CD4-positive, alpha-beta T cell treated with Interleukin-15 for 4 hours (primary cell): Measurements from ENCODE around the gene SYNE1.

ENCODE experiments used
- DNase-seq: peaks from one replicate; pipeline ENCODE4 v3.0.0-alpha.2; 2020; ENCODE audit warnings: low spot score

Gene SYNE1

DNA sequence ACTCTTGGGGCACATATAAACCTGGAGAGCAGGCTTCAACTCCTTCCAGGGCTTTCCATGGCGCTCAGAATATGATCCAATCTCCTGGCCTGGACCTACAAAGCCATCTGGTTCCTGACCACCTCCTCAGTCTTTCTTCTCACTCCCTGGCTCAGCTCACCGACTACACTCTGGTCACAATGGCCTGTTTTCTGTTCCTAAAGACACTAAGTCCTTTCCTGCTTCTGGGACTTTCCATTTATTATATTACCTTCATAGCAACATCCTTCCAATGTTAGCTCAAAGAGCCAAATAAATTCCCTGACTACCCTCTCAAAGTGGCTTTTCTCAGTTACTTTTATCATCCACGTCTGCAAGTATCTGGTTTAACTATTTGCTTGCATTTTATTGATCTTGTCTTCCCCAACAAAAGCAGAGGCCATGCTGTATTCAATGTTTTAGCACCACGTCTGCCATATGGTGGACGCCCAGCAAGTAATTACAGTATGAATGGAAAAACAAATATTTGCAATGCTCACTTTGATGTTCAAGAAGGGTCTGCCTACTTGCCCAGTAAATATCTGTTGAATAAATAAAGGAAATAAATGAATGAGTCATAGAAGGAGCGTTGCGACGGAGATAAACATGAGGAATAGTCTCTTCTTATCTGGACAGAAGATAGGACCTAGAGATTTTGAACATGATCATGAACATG lies 501.3 kb downstream of the SYNE1 start:
- DNase-seq: no peak

- DNase-seq: no peak
Measured at GRCh38 chr6:152130441-152130840, 506.7 kb downstream of the SYNE1 start.

DNA sequence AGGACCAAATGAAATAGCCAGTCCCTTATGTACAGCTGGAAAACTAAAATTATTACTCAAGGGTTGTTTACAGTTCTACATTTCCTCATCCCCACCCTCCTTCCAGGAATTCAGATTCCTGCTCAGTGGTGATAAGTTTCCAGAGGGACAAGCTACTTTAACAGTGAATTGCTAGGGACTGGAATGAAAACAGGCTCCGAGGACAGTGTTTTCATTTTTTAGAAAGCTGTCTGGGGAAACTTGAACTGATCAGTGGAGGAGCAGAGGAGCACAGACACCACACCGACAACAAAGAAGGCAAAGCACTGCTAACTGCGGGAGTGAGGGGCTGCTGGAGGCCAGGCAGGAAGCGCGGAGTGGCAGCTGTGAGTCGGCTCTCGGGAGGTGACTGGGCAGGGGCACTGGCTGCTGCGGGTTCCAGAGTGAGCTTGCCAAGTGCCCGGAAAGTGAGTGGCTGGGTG lies 507.4 kb downstream of the SYNE1 start:
- no peak for DNase-seq

DNA sequence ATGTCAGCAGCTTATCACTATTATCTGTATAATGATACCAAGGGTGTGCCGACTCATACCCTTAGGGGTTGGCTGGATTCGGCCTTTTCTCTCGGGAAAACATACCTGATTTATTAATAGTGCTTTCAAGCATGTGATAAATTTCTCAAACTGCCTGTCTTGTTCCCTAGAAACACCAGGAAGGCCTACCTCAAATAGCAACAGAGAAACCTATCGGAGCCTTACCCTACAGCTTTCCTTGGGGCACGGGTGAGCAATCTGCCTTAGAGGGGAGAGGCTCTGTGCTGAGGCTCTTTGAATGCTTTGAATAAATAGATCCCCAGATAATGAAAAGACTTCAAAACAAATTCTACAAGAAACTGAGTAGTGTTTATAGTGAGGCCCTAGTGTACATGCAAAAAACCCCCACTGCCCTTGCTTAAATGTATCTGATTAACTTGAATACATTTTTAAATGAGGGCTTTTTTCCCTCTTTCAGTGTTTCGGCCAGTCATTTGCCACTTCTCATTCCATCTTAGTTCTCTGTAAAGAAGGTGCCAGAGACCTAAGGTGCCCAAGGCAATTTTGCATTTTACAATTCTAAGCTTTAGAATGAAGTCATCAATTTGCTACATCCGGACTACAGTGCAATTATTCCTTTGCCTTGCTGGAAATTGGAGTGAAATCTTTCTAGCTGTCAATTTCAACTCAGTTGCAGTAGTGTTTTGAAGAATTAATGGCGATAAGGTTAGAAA lies 509.6 kb downstream of the SYNE1 start:
- no peak for DNase-seq

DNA sequence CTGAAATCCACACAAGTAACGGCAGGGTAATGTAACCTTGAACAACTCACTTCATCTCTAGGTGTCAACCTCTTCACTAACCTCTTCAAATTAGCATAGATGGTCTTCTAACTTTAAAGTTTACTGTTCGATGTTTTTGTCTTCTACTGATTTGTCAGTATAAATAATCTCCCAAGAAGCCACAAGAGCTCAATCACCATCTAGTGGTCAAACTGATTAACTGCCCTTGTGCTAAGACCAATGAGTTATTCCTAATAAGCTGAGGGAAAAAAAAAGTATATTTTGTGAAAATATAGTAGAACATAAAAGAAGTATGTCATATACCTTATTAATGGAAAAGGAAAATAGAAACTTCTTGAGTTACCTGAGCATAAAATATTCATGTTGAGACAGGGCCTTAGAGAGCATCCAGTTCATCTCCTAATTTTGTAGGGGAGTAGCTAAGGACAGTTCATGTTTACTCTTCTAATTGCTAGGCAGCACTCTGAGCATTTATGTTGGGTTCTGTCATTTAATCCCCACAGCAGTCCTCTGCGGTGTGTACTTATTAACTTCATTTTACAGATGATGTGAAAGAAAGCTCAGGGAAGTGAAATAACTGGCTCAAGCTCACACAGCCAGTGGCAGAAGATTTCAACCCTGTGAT lies 512.6 kb downstream of the SYNE1 start:
- peak; percentile 29 for DNase-seq

DNA sequence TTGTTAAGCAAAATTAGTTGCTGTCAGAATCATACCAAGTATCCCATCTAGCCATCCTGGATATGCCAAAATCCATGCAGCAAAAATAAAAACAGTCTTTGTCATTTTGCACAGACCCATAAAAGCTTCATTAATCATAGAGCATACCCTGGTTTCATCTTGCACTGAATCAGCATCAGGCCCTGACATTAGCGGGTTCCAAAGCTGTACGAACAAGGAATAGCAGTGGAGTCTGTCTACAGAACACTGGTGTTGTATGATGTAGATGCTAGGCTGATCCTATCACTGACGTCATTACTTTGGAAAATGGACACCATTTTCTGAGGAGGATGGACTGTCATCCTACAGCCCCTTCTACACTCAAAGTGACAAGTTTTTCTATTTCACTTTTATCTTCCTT lies 514.1 kb downstream of the SYNE1 start:
- DNase-seq: no peak

- DNase-seq: no peak
Measured at GRCh38 chr6:152122434-152122833, 514.7 kb downstream of the SYNE1 start.

- DNase-seq: no peak
Measured at GRCh38 chr6:152121910-152122309, 515.3 kb downstream of the SYNE1 start.

DNA sequence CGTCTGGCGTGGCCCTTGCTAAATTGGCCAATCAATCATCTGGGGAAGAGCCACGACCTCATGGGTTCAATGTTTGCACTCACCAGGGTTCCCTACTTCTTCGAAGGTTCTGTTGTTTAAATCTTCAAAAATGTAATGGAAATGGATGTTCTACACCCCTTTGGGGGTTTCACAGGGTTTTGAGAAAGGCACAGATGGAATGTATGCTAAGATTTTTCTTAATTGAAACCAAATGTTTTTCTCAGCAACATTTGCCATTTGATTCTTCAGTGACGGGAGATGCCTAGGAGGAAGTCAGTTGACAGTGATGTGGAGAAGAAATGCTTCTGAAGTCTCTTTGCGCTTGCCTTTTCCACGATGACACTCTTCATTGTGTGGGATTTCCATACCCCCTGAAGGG lies 517.3 kb downstream of the SYNE1 start:
- no peak for DNase-seq

GRCh38 chr6:152118678-152119077 lies 518.5 kb downstream of the SYNE1 start:
- no peak for DNase-seq

GRCh38 chr6:152118224-152118623 lies 518.9 kb downstream of the SYNE1 start:
- DNase-seq: no peak

DNA sequence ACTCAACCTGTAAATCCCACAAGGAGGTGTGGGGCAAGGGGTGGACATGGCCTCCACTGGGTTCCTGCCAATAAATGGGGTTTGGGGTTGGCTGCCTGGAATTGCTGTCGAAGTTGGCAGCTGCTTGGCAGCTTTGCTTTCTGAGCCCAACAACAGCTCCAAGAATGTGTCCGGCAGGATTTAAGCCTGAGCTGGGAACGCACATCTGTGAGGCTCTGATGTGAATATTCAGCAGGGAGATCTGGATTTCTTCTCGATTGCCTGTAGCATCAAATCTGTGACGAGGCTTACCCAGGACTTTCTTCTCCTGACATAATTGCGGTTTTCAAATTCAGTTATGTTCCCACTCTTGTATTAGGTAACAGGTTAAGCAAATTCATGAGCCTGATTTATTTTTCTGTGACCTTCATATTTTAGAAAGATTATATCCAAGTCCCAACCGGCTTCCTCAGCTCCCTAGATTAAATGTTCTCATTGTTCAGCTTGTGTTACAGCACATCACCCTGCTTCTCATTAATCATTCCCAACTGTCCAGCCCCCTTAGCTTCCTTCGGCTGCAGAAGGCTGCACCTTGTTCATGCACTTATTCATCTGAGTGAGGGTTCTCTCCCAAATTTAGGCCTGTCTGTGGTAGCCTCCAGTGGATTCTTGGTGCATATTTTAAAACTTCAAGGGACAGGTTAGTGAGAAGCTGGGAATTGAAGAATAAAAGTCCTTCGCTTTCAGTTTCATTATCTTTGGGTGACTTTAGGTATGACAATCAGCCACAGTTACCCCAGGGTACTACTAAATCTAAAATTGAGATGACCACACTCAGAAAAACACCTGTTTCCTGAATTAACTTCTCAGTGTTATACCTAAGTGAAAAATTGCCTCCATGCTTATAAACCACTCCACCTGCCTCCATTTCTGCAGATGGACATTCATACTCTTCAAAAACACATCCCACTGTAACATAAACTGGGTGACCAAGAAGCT lies 519.7 kb downstream of the SYNE1 start:
- no peak for DNase-seq

DNA sequence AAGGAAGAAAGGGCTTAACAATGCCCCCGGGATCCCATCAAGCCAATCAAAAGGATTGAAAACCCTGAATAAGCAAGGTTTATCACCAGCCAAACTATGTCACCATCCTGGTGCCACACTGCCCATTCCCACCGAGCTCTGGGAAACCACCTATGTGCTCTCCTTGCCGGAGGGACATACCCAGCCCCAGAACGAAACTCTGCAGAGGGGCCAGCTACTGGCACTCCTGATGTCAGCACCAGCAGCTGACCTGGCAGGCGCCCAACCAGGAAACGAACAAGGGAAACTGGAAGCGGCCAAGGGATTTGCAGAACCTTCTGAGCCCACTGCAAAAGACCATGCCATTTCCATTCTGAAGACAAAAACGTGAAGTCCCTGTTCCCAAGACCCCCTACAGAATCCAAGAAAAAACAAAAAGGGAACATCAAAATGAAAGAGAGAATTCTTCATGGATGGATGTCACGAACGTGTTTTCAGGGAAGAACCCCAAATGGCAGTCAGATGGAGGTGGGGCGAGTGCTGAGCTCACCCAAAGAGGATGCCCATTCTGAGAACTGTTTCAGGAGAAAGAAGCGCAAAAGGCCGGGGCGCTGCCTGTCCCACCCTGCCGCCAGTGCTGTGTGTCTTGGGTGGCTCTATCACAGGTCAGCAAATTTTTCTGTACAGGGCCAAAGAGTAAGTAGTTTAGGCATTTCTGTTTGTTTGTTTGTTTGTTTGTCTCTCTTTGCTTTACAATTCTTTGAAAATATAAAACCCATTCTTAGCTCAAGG lies 524.5 kb downstream of the SYNE1 start:
- no peak for DNase-seq

- no peak for DNase-seq
Measured at GRCh38 chr6:152110886-152111820, 526.0 kb downstream of the SYNE1 start.

GRCh38 chr6:152107973-152108372 lies 529.2 kb downstream of the SYNE1 start:
- no peak for DNase-seq

GRCh38 chr6:152100183-152100618 lies 537.0 kb downstream of the SYNE1 start:
- DNase-seq: no peak

DNA sequence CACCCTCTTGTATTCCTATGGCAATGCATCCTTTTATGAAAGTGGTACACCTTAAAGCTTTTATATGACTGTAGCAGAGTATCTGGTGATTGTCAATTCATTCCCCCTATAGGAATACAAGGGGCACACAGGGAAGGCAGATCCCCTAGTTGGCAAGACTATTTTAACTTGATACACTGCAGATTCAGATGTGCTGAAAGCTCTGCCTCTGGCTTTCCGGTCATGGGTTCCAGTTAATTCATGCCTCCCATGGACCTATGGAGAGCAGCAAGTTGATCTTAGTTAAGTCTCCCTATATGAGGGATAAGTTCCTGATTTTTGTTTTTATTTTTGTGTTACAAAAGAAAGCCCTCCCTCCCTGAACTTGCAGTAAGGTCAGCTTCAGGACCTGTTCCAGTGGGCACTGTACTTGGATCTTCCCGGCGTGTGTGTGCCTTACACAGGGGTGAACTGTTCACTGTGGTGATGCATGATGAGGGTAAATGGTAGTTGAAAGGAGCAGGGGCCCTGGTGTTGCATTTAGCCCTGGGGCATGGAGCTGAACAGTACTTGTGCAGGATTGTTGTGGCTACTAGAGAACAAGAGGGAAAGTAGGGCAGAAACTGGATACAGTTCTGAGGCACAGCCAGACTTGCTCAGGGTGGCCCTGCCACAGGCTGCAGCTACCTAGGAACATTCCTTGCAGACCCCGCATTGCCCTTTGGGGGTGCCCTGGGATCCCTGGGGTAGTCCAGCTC lies 537.5 kb downstream of the SYNE1 start:
- no peak for DNase-seq

DNA sequence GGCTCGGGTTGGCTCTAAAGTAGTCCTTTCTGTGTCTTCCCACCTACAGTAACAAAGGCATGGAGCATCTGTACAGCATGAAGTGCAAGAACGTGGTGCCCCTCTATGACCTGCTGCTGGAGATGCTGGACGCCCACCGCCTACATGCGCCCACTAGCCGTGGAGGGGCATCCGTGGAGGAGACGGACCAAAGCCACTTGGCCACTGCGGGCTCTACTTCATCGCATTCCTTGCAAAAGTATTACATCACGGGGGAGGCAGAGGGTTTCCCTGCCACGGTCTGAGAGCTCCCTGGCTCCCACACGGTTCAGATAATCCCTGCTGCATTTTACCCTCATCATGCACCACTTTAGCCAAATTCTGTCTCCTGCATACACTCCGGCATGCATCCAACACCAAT lies 538.5 kb downstream of the SYNE1 start:
- DNase-seq: no peak

- DNase-seq: no peak
Measured at GRCh38 chr6:152096863-152097496, 540.2 kb downstream of the SYNE1 start.
